Immature natural killer cell (primary cell): ENCODE measurements around the gene ZBTB8A. TPM values are rescaled to one million over a fixed set of nuclear protein-coding genes. Genes with fewer than 3 reads are reported as not detected.
"Not testable (repeated sequence)": the region's sequence is repeated elsewhere in the genome, so short reads cannot be mapped to it uniquely, and the experiment has no call there.

Experiments
- DNase-seq, 3 donors: peaks; one replicate each; pipeline ENCODE4 v3.0.0; 2022; ENCODE audit warnings: mixed read lengths in 1 of 3
- H3K27ac Mint-ChIP-seq, 6 donors: one replicate each; pipeline ENCODE4 v1.8.0; 2020; ENCODE audit warnings: mixed read lengths in 6 of 6, mild to moderate bottlenecking in 5 of 6, inconsistent platforms in 4 of 6, moderate library complexity in 3 of 6
- H3K27me3 Mint-ChIP-seq, 3 donors: one replicate each; pipeline ENCODE4 v1.8.0; 2020 to 2021; ENCODE audit warnings: low read depth in 3 of 3, mild to moderate bottlenecking in 3 of 3, mixed read lengths in 3 of 3, moderate library complexity in 3 of 3, inconsistent platforms in 1 of 3
- H3K36me3 Mint-ChIP-seq, 3 donors: one replicate each; pipeline ENCODE4 v1.8.0; 2020; ENCODE audit warnings: mixed read lengths in 3 of 3, inconsistent platforms in 2 of 3, mild to moderate bottlenecking in 2 of 3
- H3K4me1 Mint-ChIP-seq, 2 donors: one replicate each; pipeline ENCODE4 v1.8.0; 2020; ENCODE audit warnings: inconsistent platforms in 2 of 2, mild to moderate bottlenecking in 2 of 2, mixed read lengths in 2 of 2, moderate library complexity in 1 of 2
- H3K4me3 Mint-ChIP-seq, 5 donors: one replicate each; pipeline ENCODE4 v1.8.0; 2020; ENCODE audit warnings: mild to moderate bottlenecking in 5 of 5, mixed read lengths in 5 of 5, inconsistent platforms in 3 of 5, moderate library complexity in 3 of 5
- H3K9me3 Mint-ChIP-seq, 6 donors: one replicate each; pipeline ENCODE4 v1.8.0; 2020; ENCODE audit warnings: mild to moderate bottlenecking in 6 of 6, mixed read lengths in 6 of 6, inconsistent platforms in 4 of 6, moderate library complexity in 3 of 6
- polyA plus RNA-seq, 3 donors: library from polyadenylated mRNA; unstranded; fragments of 300-500 nt; fragmentation: Illumina TruSeq; gene quantifications; one replicate each; pipeline ENCODE4 v1.2.3, GENCODE V29; 2021

The ZBTB8A gene
- polyA plus RNA-seq, 3 donors from 2014 or later: 0.39 TPM; not detected in 2

DNA sequence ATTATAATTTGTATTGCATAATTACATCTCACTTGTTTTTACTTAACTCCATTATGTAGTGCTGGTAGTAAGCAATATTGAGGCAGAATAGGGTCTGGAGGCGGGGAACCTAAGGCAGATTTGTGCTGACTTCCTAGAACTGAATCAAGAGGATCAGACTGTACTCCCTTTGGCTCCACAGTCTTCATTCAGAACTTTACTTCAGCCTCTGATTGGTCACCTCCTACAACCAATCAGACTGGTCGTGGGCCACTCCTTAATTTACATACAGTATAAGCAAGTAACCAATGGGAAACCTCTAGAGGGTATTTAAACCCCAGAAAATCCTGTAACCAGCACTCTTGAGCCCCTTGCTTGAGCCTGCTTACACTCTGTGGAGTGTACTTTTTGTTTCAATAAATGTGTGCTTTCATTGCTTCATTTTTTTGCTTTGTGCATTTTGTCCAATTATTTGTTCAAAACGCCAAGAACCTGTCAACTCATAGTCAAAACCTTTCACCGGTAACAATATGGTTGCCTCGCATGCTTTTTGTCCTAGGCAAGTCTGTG lies 79.5 kb downstream of the ZBTB8A start:
- DNase-seq: no peak
- no peak overlapping the region for H3K27ac Mint-ChIP-seq
- H3K36me3 Mint-ChIP-seq: peaks cover 0 to 10% (median 3%) of the 10 kb centered on the region in 3 donors
- H3K4me3 Mint-ChIP-seq: no peak overlapping the region
- no peaks in the 10 kb centered on the region for H3K9me3 Mint-ChIP-seq
- H3K27me3 Mint-ChIP-seq: no peaks in the 10 kb centered on the region
- H3K4me1 Mint-ChIP-seq: peaks cover 17 to 21% of the 10 kb centered on the region in 2 donors

DNA sequence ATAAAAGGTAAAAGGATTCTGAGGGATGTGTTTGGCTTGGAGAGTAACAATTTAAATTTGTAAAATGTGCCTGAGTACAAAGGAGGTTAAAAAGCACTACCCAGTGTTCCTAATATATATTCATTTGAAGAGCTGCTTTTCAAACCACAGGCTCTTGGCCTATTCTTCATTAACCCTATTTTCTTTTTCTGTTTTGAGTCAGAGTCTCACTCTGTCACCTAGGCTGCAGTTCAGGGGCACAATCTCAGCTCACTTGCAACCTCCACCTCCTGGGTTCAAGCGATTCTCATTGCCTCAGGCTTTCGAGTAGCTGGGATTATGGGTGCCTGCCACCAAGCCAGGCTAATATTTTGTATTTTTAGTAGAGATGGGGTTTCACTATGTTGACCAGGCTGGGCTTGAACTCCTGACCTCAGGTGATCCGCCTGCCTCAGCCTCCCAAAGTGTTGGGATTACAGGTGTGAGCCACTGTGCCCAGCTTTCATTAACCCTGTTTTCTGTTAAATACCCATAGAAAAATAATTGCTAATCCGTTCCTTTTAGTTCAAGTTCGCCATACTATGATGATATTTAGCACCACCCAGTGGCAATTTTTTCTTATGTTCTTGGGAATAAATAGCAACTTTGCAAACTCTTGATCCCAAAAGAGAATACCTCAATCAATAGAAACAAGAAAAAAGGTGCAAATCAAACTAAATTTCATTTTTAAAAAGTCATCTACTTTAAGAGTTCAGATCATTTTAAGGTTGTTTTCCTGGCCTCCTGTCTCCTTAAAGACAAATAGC lies 80.7 kb downstream of the ZBTB8A start:
- Mint-ChIP-seq H3K4me3 (no peak overlapping the region), H3K9me3 (no peaks in the 10 kb centered on the region), H3K36me3 (peaks cover 4 to 13% (median 8%) of the 10 kb centered on the region in 3 donors), H3K27ac (peak overlapping the region in 1 of 6 donors; percentile 29), H3K27me3 (no peaks in the 10 kb centered on the region), H3K4me1 (peaks cover 23 to 29% of the 10 kb centered on the region in 2 donors)
- DNase-seq: no peak

- no peaks in the 10 kb centered on the region for H3K27me3 Mint-ChIP-seq
Measured at GRCh38 chr1:32622205-32622604, 83.0 kb downstream of the ZBTB8A start.

GRCh38 chr1:32622806-32623681 lies 83.8 kb downstream of the ZBTB8A start:
- peak in 2 of 3 donors; percentile 20 to 21 for DNase-seq
- no peaks in the 10 kb centered on the region for H3K9me3 Mint-ChIP-seq
- peaks cover 4 to 13% (median 8%) of the 10 kb centered on the region in 3 donors for H3K36me3 Mint-ChIP-seq
- peaks cover 40 to 44% of the 10 kb centered on the region in 2 donors for H3K4me1 Mint-ChIP-seq
- H3K27ac Mint-ChIP-seq: peak overlapping the region; percentile 32 to 88 (median 77)
- peaks cover 0 to 7% (median 6%) of the 10 kb centered on the region in 3 donors for H3K27me3 Mint-ChIP-seq
- H3K4me3 Mint-ChIP-seq: peak overlapping the region in 4 of 5 donors; percentile 23 to 53 (median 44)

More at GRCh38 chr1:32622205-32622604, 83.0 kb downstream of the ZBTB8A start:
- H3K4me1 Mint-ChIP-seq: peaks cover 32 to 35% of the 10 kb centered on the region in 2 donors
- H3K36me3 Mint-ChIP-seq: peaks cover 4 to 13% (median 8%) of the 10 kb centered on the region in 3 donors
- DNase-seq: no peak
- no peak overlapping the region for H3K4me3 Mint-ChIP-seq
- H3K9me3 Mint-ChIP-seq: no peaks in the 10 kb centered on the region
- peak overlapping the region in 3 of 6 donors; percentile 12 to 88 (median 13) for H3K27ac Mint-ChIP-seq

DNA sequence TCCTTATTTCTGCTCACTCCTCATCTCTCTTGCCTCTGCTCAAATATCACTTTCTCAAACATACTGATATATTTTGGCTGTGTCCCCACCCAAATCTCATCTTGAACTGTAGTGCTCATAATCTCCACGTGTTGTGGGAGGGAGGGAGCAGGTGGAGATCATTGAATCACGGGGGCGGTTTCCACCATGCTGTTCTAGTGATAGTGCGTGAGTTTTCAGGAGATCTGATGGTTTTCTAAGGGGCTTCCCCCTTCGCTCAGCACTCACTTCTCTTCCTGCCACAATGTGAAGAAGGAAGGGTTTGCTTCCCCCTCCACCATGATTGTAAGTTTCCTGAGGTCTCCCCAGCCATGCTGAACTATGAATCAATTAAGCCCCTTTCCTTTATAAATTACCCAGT lies 84.5 kb downstream of the ZBTB8A start:
- Mint-ChIP-seq H3K27ac (peak overlapping the region; percentile 32 to 88 (median 77)), H3K4me3 (peak overlapping the region; percentile 8 to 53 (median 43)), H3K36me3 (peaks cover 4 to 13% (median 8%) of the 10 kb centered on the region in 3 donors), H3K27me3 (peaks cover 0 to 7% (median 6%) of the 10 kb centered on the region in 3 donors), H3K9me3 (no peaks in the 10 kb centered on the region), H3K4me1 (peaks cover 44 to 47% of the 10 kb centered on the region in 2 donors)
- no peak for DNase-seq

GRCh38 chr1:32626176-32626575 lies 86.9 kb downstream of the ZBTB8A start:
- H3K27ac Mint-ChIP-seq: peak overlapping the region; percentile 22 to 98 (median 64)
- no peak for DNase-seq
- H3K4me1 Mint-ChIP-seq: peaks cover 44 to 47% of the 10 kb centered on the region in 2 donors
- peaks cover 4 to 10% (median 8%) of the 10 kb centered on the region in 3 donors for H3K36me3 Mint-ChIP-seq
- H3K9me3 Mint-ChIP-seq: no peaks in the 10 kb centered on the region
- H3K27me3 Mint-ChIP-seq: peaks cover 0 to 9% (median 6%) of the 10 kb centered on the region in 3 donors
- H3K4me3 Mint-ChIP-seq: peak overlapping the region in 1 of 5 donors; percentile 38

- Mint-ChIP-seq H3K36me3 (peaks cover 4 to 9% (median 7%) of the 10 kb centered on the region in 3 donors), H3K4me1 (peaks cover 38 to 40% of the 10 kb centered on the region in 2 donors), H3K27me3 (peaks cover 2 to 9% (median 6%) of the 10 kb centered on the region in 3 donors), H3K4me3 (peak overlapping the region; percentile 73 to 93 (median 83)), H3K27ac (peak overlapping the region; percentile 91 to 98 (median 94)), H3K9me3 (no peaks in the 10 kb centered on the region)
- DNase-seq: peak; percentile 74 to 78 (median 78)
Measured at GRCh38 chr1:32627596-32628162, 88.5 kb downstream of the ZBTB8A start.

GRCh38 chr1:32630173-32630572 lies 90.9 kb downstream of the ZBTB8A start:
- H3K27me3 Mint-ChIP-seq, H3K9me3 Mint-ChIP-seq, DNase-seq, H3K4me3 Mint-ChIP-seq: not testable (repeated sequence)
- Mint-ChIP-seq H3K27ac (peak overlapping the region in 1 of 6 donors; percentile 98), H3K36me3 (peaks cover 0 to 17% (median 4%) of the 10 kb centered on the region in 3 donors), H3K4me1 (peaks cover 26 to 42% of the 10 kb centered on the region in 2 donors)

DNA sequence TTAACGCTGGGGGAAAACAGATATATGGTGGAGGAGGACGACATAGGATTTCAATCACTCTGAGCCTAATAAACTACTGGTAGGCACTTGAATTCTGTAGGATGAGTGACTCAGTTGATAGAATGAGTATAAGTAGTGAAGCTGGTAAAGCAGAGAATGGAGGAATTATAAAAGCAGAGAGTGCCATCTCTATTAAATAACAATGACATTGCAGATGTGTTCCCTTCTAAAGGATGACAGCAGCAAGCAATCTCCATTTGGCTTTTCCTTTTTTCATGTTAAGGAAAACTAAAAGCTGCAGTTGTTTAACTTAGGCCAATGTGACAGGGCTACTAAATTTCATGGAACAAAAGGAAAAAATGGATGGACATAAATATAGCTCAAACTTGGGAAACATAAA lies 93.6 kb downstream of the ZBTB8A start:
- Mint-ChIP-seq H3K4me1 (peaks cover 20 to 40% of the 10 kb centered on the region in 2 donors), H3K36me3 (peaks cover 4 to 17% (median 7%) of the 10 kb centered on the region in 3 donors), H3K27ac (peak overlapping the region in 4 of 6 donors; percentile 8 to 49 (median 26)), H3K27me3 (peaks cover 2 to 4% (median 2%) of the 10 kb centered on the region in 3 donors), H3K9me3 (no peaks in the 10 kb centered on the region), H3K4me3 (no peak overlapping the region)
- no peak for DNase-seq

DNA sequence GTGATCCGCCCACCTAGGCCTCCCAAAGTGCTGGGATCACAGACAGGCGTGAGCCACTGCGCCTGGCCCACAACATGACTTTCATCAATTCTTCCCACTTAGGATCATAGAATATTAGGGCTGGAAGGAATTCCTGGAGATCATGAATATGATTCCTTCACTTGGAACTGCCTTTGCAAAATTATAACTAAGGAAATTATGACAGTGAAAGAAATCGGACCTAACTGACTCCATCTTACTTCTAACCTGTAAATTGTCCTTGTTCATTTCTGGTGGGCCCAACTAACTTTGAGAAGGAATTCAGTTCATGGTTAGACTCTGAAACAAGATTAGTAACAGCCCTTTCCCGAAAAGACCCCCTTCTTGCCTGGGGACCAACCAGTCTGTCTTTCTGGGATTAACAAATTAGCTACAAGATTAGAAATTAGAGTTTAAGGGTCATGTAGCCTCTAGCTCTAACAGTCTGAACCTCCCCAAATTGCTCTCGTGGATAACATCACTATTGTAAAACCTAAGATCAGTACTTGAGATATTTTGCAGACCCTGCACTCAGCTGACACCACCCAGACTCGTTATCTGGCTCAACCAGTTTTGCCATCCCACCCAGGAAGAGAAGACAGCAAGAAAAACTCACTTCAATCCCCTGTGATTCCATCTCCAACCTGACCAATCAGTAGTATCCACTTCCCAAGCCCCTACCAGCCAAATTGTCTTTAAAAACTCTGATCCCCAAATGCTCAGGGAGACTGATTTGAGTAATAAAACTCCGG lies 96.5 kb downstream of the ZBTB8A start:
- Mint-ChIP-seq H3K27ac (peak overlapping the region in 3 of 6 donors; percentile 15 to 34 (median 30)), H3K36me3 (peaks cover 4 to 17% (median 7%) of the 10 kb centered on the region in 3 donors), H3K4me3 (no peak overlapping the region), H3K27me3 (peaks cover 0 to 2% (median 0%) of the 10 kb centered on the region in 3 donors), H3K9me3 (no peaks in the 10 kb centered on the region), H3K4me1 (peaks cover 14 to 35% of the 10 kb centered on the region in 2 donors)
- DNase-seq: no peak

DNA sequence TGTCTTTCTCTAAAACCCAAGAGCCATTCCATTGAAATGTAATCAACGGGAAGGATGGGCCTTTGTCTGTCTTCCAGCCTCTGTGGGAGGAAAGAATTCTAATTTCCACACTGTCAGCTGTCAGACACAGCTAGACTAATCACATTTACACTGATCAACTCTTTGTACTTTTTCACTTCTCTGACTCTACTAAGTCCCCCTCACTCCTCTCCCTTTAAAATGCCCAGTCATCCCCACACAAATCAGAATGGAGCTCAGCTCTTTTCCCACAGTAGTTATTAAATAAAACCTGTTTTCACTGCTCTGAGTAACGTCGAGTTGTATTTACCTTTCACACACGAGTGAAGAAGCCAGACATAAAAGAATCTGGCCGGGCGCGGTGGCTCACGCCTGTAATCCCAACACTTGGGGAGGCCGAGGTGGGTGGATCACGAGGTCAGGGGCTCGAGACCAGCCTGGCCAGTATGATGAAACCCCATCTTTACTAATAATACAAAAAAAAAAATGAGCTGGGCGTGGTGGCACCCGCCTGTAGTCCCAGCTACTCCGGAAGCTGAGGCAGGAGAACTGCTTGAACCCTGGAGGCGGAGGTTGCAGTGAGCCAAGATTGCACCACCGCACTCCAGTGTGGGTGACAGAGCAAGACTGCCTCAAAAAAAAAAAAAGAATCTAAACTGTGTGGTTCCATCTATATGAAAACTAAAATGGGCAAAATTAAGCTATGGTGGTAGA lies 97.9 kb downstream of the ZBTB8A start:
- Mint-ChIP-seq H3K27me3 (peaks cover 0 to 2% (median 0%) of the 10 kb centered on the region in 3 donors), H3K4me3 (peak overlapping the region in 4 of 5 donors; percentile 8 to 45 (median 24)), H3K4me1 (peaks cover 14 to 38% of the 10 kb centered on the region in 2 donors), H3K36me3 (peaks cover 4 to 17% (median 7%) of the 10 kb centered on the region in 3 donors), H3K9me3 (no peaks in the 10 kb centered on the region), H3K27ac (peak overlapping the region; percentile 18 to 74 (median 57))
- no peak for DNase-seq
